ENCODE measurements around the gene SULT6B1. TPM values are rescaled to one million over a fixed set of nuclear protein-coding genes. Genes with fewer than 3 reads are reported as not detected.

Gene SULT6B1
- total and polyA plus RNA-seq, 11 donors = not detected

- Histone ChIP-seq H3K4me3 (no peak overlapping the region), H3K27me3 (no peaks in the 10 kb centered on the region), H3K4me1 (peaks cover 0 to 22% (median 0%) of the 10 kb centered on the region in 12 donors), H3K36me3 (peaks cover 0 to 70% (median 58%) of the 10 kb centered on the region in 9 donors), H3K27ac (no peak overlapping the region), H3K9me3 (no peaks in the 10 kb centered on the region)
- intact Hi-C loops (cut with DNase I) = no loop called here
- ATAC-seq (no peak), DNase-seq (no peak)
- WGBS, 4 donors = 95 to 98% (median 96%) methylated on average over 7 of the region's 7 CpGs
- TF ChIP-seq POLR2A (IDR thresholded peaks at IDR 0.05) (no peak), CTCF (IDR thresholded peaks at IDR 0.05) (no peak)
Measured at GRCh38 chr2:37148325-37148724, 40.1 kb downstream of the SULT6B1 start.

- 98% methylated on average over 2 of the region's 2 CpGs for WGBS, 4 donors
- H3K27ac ChIP-seq = no peak overlapping the region
- no peaks in the 10 kb centered on the region for H3K27me3 ChIP-seq
- no peaks in the 10 kb centered on the region for H3K9me3 ChIP-seq
- DNase-seq = no peak
- H3K36me3 ChIP-seq = peaks cover 0 to 85% (median 80%) of the 10 kb centered on the region in 9 donors
- no peak overlapping the region for H3K4me3 ChIP-seq
- no peak for ATAC-seq
- TF ChIP-seq POLR2A (IDR thresholded peaks at IDR 0.05) (no peak), CTCF (IDR thresholded peaks at IDR 0.05) (no peak)
- intact Hi-C loops (cut with DNase I) = no loop called here
- peaks cover 0 to 18% (median 0%) of the 10 kb centered on the region in 12 donors for H3K4me1 ChIP-seq
Measured at GRCh38 chr2:37146062-37146461, 42.4 kb downstream of the SULT6B1 start.

- Histone ChIP-seq H3K36me3 (peaks cover 0 to 100% (median 99%) of the 10 kb centered on the region in 9 donors), H3K4me1 (no peaks in the 10 kb centered on the region), H3K27me3 (no peaks in the 10 kb centered on the region), H3K27ac (no peak overlapping the region), H3K4me3 (no peak overlapping the region), H3K9me3 (no peaks in the 10 kb centered on the region)
- DNase-seq (no peak), ATAC-seq (no peak)
- TF ChIP-seq CTCF (IDR thresholded peaks at IDR 0.05) (no peak), POLR2A (IDR thresholded peaks at IDR 0.05) (no peak)
- intact Hi-C loops (cut with DNase I) = no loop called here
- 91 to 96% (median 95%) methylated on average over 1 of the region's 1 CpG for WGBS, 4 donors
Measured at GRCh38 chr2:37143974-37144373, 44.5 kb downstream of the SULT6B1 start.

GRCh38 chr2:37142546-37142945, 45.9 kb downstream of the SULT6B1 start:
- no peak for TF ChIP-seq POLR2A (IDR thresholded peaks at IDR 0.05)
- TF ChIP-seq CTCF (IDR thresholded peaks at IDR 0.05) = no peak
- Histone ChIP-seq H3K4me3 (no peak overlapping the region), H3K27ac (no peak overlapping the region), H3K4me1 (no peaks in the 10 kb centered on the region), H3K27me3 (no peaks in the 10 kb centered on the region), H3K9me3 (no peaks in the 10 kb centered on the region), H3K36me3 (peaks cover 0 to 100% (median 99%) of the 10 kb centered on the region in 9 donors)
- intact Hi-C loops (cut with DNase I) = no loop called here
- ATAC-seq (no peak), DNase-seq (no peak)

Data from heart left ventricle (tissue), 16 donors.